HFFc6 (cell line): ENCODE data around the gene ALDH3B1. TPM values are rescaled to one million over a fixed set of nuclear protein-coding genes. Genes with fewer than 3 reads are reported as not detected.

Experiments
- DNase-seq: peaks from one replicate; pipeline ENCODE4 v3.0.0-alpha.2; 2018
- H3K27ac Mint-ChIP-seq: 2 replicates; pipeline ENCODE4 v1.8.0; 2020; ENCODE audit warnings: mild to moderate bottlenecking, mixed read lengths
- H3K27me3 Mint-ChIP-seq: 2 replicates; pipeline ENCODE4 v1.8.0; 2021; ENCODE audit warnings: mild to moderate bottlenecking, moderate library complexity, mixed read lengths; ENCODE audit not compliant: insufficient read depth
- H3K36me3 Mint-ChIP-seq: 2 replicates; pipeline ENCODE4 v1.8.0; 2021; ENCODE audit warnings: low read depth, mixed read lengths
- H3K4me1 Mint-ChIP-seq: 2 replicates; pipeline ENCODE4 v1.8.0; 2020; ENCODE audit warnings: low read depth, mixed read lengths
- H3K4me3 Mint-ChIP-seq: 2 replicates; pipeline ENCODE4 v1.8.0; 2020; ENCODE audit warnings: mild to moderate bottlenecking, moderate library complexity, mixed read lengths
- H3K9me3 Mint-ChIP-seq: 2 replicates; pipeline ENCODE4 v1.8.0; 2020; ENCODE audit warnings: mild to moderate bottlenecking, mixed read lengths
- total RNA-seq, 6 experiments: library from RNA; stranded (reverse); fragmentation: NEBNext Ultra II Directional; extraction: Animal tissue kit (Norgen Biotek cat#: 25700); gene quantifications; 2 replicates in 1 of 6; 3 replicates in 5 of 6; pipeline ENCODE4 v1.2.3, GENCODE V29; 2021
- TF ChIP-seq, protein P1 (sequence below): fragments of 200-600 bp; sonication (generic); IDR thresholded peaks from 2 replicates; pipeline ENCODE4 v1.5.0; 2021; ENCODE audit warnings: antibody characterized with exemption, mild to moderate bottlenecking

Gene ALDH3B1
- total RNA-seq, 6 experiments from 2014 or later: 29.5 to 47.4 (median 43.4) TPM

DNA sequence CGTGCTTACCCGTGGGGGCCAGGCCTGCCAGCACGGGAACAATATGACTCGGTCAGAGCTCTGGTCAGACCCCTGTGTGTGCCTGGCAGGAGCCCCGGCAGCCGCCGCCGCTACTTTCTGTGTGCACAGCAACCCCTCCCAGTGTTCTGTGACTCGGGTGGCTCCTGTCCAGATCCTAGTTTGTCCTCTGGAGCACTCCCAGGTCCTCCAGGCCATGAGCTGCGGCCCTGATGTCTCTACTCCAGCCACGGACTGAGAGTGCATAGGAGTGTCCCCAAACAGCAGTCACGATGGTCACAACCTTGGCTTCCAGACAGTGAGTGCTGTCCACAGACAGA is 23.6 kb downstream of the ALDH3B1 start:
- peak overlapping the region; percentile 48; the same call in 1 of the 2 replicates for H3K27ac Mint-ChIP-seq
- H3K27me3 Mint-ChIP-seq: peaks cover 2% of the 10 kb centered on the region; the same call in 1 of the 2 replicates
- H3K9me3 Mint-ChIP-seq: no peaks in the 10 kb centered on the region
- peaks cover 15% of the 10 kb centered on the region for H3K36me3 Mint-ChIP-seq
- no peak overlapping the region for H3K4me3 Mint-ChIP-seq
- no peak for DNase-seq
- H3K4me1 Mint-ChIP-seq: peaks cover 31% of the 10 kb centered on the region
- TF ChIP-seq, protein P1, sequence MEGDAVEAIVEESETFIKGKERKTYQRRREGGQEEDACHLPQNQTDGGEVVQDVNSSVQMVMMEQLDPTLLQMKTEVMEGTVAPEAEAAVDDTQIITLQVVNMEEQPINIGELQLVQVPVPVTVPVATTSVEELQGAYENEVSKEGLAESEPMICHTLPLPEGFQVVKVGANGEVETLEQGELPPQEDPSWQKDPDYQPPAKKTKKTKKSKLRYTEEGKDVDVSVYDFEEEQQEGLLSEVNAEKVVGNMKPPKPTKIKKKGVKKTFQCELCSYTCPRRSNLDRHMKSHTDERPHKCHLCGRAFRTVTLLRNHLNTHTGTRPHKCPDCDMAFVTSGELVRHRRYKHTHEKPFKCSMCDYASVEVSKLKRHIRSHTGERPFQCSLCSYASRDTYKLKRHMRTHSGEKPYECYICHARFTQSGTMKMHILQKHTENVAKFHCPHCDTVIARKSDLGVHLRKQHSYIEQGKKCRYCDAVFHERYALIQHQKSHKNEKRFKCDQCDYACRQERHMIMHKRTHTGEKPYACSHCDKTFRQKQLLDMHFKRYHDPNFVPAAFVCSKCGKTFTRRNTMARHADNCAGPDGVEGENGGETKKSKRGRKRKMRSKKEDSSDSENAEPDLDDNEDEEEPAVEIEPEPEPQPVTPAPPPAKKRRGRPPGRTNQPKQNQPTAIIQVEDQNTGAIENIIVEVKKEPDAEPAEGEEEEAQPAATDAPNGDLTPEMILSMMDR: no peak

DNA sequence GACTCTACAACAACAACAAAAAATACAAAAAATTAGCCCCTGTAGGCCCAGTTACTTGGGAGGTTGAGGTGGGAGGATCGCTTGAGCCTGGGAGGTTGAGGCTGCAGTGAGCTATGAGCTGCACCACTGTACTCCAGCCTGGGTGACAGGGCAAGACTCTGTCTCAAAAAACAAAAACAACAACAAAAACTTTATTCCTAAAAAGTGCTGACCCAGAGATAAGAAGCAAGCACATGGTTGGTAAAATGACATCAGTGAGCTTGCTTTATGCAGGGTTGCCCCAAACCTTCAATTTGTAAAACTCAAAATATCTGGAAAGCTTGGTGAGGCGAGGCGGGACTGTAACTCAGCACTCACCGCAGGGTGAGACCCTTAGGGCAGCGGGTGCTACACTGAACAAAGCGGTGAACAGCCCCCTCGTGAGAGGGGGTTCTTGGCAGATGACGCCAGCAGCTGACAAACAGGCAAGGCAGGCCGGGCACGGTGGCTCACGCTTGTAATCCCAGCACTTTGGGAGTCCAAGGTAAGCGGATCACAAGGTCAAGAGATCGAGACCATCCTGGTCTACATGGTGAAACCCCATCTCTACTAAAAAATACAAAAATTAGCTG is 25.2 kb downstream of the ALDH3B1 start:
- no peak overlapping the region for H3K4me3 Mint-ChIP-seq
- DNase-seq: no peak
- H3K9me3 Mint-ChIP-seq: no peaks in the 10 kb centered on the region
- peaks cover 3% of the 10 kb centered on the region; the same call in 1 of the 2 replicates for H3K27me3 Mint-ChIP-seq
- H3K27ac Mint-ChIP-seq: no peak overlapping the region
- H3K36me3 Mint-ChIP-seq: peaks cover 5% of the 10 kb centered on the region; the same call in 1 of the 2 replicates
- peaks cover 20% of the 10 kb centered on the region for H3K4me1 Mint-ChIP-seq
- TF ChIP-seq, protein P1: no peak

DNA sequence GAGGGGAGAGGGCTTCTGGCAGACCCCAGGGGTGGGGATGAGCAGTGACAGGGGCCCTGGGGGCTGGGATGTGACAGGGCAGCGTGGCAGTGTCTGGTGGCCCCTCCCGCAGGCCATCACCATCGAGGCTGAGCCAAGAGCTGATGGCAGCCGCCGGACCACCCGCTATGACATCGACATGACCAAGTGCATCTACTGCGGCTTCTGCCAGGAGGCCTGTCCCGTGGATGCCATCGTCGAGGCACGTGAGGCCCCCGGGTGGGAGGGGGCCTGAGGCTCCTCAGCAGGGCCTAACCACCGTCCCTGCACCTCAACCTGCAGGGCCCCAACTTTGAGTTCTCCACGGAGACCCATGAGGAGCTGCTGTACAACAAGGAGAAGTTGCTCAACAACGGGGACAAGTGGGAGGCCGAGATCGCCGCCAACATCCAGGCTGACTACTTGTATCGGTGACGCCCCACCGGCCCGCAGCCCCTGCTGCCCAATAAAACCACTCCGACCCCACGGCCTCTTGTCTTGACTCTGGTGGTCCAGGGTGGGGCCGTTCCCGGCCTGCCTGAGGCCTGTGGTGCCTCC is 26.1 kb downstream of the ALDH3B1 start:
- Mint-ChIP-seq H3K4me1 (peaks cover 19% of the 10 kb centered on the region), H3K36me3 (peaks cover 5% of the 10 kb centered on the region; the same call in 1 of the 2 replicates), H3K27me3 (peaks cover 3% of the 10 kb centered on the region; the same call in 1 of the 2 replicates), H3K27ac (peak overlapping the region; percentile 65; the same call in 1 of the 2 replicates), H3K4me3 (no peak overlapping the region), H3K9me3 (no peaks in the 10 kb centered on the region)
- DNase-seq: no peak
- TF ChIP-seq, protein P1: no peak

DNA sequence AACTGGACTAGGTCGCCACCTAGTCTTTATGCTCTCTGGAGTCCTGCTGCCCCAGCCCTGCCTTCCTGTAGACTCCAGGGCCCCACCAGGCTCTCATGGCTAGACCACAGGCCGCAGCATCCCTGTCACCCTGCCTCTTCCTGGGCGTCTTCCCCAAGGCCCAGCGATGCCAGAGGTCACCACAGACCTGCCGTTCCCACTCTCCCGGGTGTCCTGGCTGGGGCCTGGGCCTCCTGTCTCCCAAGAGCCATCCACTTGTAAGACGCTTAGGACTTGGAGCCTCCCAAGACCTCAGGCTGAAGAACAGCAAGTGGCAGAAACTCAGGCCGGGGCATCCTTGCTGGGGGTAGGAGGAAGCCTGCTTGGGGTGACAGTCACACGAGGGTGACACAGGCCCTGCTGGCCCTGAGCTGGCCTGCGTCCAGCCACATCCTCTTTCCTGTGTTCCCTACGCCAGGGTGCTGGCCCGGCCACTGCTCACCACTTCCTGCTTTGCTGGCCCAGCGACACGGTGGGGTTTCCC is 26.7 kb downstream of the ALDH3B1 start:
- peaks cover under 1% of the 10 kb centered on the region; the same call in 1 of the 2 replicates for H3K36me3 Mint-ChIP-seq
- H3K27ac Mint-ChIP-seq: peak overlapping the region; percentile 65
- no peaks in the 10 kb centered on the region for H3K9me3 Mint-ChIP-seq
- H3K27me3 Mint-ChIP-seq: peaks cover 3% of the 10 kb centered on the region; the same call in 1 of the 2 replicates
- no peak for DNase-seq
- H3K4me1 Mint-ChIP-seq: peaks cover 18% of the 10 kb centered on the region
- TF ChIP-seq, protein P1: no peak
- no peak overlapping the region for H3K4me3 Mint-ChIP-seq

DNA sequence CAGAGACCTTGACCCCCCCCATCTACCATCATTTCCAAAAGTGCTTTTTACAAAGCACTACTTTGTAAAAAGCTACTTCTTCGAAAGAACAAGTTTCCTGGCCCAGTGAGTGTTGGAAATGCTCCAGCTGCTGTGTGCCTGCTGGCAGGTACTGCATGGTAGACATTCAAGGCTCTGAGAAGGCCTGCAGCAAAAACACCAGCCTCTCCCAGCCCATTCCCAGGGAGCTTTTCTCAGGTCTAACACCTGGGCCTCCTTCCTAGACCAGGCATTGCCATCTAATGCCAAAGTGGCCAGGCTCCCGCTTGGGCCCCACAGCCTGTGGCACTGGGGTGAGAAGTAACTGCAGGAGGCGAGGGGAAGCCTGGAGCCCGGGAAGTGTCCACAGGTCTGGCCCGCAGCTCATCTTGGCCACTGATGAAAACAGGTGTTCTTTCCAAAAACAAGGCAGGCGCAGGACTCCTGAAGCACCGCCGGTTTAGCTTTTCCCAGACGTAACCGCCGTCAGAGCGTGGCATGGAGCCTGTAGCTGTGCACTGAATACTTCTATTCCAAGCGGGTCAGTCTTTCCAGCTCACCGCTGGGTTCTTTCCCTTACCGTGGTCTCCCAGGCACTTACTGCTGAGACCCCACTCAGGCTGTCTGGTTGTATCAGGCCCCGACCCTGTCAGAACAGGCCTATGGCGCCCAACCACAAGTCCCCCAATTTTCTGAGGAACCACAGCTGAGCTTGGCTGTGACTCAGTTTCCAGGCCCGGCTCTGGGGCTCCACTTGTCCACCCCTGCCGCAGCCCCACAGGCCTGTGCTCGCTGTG is 27.5 kb downstream of the ALDH3B1 start:
- H3K4me1 Mint-ChIP-seq: peaks cover 17% of the 10 kb centered on the region
- H3K4me3 Mint-ChIP-seq: no peak overlapping the region
- H3K9me3 Mint-ChIP-seq: no peaks in the 10 kb centered on the region
- TF ChIP-seq, protein P1: no peak
- peak overlapping the region; percentile 65 for H3K27ac Mint-ChIP-seq
- H3K27me3 Mint-ChIP-seq: peaks cover 3% of the 10 kb centered on the region; the same call in 1 of the 2 replicates
- H3K36me3 Mint-ChIP-seq: no peaks in the 10 kb centered on the region
- no peak for DNase-seq
